HG03460 (cell line): ENCODE results near the gene FGG.
A peak's percentile ranks its signal among the peaks of the same experiment; 100 is the strongest.

Experiments used
- ATAC-seq: cut with Tn5 transposase; IDR thresholded peaks from one replicate; pipeline ENCODE4 v1.9.1; 2021; ENCODE audit not compliant: unreplicated experiment

FGG gene

DNA sequence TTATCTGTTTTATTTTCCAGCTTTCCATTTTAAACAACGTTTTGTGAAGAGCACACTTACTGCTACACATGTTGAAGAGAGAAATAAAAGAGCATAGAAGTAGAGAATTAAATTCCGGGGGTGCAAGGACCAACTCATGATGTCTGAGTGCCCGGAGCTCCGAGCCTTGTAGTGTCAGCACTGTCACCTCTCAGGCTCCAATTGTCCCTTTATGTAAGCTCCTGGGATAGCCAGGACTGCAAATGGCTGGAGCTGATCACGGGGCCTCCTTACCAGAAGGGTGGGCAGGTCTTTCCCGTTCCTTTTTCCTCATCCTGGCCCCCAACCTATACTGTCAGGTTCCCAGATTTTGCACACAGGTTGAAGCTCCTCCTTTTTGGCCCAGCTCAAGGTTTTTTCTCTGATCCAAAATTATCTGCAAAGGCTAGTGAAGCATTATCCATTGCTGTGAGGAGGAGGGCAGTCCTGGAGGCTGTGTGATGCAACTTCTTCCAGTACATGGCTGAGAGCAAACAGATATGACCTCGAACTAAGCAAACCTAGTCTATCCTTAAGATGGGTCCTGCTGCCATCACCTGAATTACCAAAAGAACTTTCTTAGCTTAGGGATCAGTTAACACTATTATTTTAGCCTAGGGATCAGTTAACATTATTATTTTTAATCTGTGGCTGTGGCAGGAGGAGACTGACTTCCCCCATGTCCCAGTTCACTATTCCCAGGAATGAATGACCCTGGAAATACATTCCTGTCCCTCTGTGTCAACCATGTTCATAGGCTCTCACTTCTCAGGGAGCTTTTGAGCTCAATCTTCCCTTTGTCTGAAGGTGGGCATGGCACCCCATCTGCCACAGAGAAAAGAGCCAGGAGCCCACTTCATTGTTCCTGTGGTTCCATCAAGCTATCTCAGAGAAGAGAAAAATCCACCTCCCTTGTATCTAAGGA lies at the start of gene FGG:
Gene FGG, minus strand, starts transcription at position 185 of the 943 bp plus-strand sequence. Its CDS starts 47 bp downstream, at position 138.
- no peak for ATAC-seq

DNA sequence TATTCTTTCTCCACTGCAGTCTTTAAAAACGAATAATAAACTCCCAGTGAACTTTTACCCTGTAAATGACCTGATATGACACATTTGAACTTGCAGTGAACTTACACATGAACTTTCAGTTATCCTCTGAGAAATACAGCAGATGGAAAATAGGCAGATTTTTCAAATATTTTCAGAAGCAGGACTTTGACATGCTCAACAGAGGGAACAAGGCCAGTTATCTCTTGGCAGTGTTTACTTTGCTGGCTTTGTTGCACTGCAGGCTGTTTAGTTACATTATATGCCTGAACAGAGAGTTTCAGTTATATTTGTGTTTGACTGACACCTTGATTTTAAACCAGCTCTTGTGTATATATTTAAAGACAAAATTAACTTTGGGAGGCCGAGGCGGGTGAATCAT lies 47.6 kb upstream of the FGG start:
- no peak for ATAC-seq

GRCh38 chr4:154658680-154659405 lies 46.4 kb upstream of the FGG start:
- no peak for ATAC-seq

GRCh38 chr4:154643493-154643892 lies 31.0 kb upstream of the FGG start:
- ATAC-seq: no peak

GRCh38 chr4:154642373-154643009 lies 30.0 kb upstream of the FGG start:
- no peak for ATAC-seq

- no peak for ATAC-seq
Measured at GRCh38 chr4:154640999-154641398, 28.5 kb upstream of the FGG start.

GRCh38 chr4:154634058-154634457 lies 21.6 kb upstream of the FGG start:
- ATAC-seq: no peak

GRCh38 chr4:154631828-154632227 lies 19.4 kb upstream of the FGG start:
- no peak for ATAC-seq

- no peak for ATAC-seq
Measured at GRCh38 chr4:154630324-154630723, 17.9 kb upstream of the FGG start.

DNA sequence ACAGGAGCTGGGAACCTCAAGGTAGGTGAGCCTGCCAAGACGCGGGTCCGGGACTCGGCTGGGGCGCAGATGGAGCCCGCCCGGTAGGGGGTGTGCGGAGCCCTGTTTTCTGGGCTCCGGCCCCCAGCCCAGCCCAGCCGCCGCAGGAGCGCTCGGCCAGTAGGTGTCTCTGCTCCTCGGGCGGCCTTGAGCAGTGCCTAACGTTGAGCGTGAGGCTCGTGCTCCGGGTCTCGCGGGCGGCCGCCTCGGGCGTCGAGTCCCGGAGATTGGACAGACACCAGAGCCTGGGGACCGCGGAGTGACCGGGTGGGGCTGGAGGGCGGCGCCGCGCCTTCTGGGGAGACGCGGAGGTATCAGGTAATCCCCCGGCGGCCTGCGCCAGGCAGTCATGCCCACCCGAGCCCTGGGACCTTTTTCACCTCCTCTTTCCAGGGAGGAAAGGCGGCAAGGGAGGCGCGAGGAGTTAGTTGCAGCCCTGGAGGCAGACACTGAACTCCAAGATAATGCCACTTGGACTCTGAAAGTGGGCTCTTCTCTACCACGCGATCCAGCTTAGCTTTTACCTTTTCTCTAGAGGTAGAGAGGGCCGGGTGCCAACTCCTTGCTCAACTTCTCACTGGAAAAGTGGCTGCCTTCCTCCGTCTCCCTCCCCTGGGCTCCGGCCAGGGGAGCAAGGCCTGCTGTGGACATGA lies 14.5 kb upstream of the FGG start:
- peak; percentile 93 for ATAC-seq

DNA sequence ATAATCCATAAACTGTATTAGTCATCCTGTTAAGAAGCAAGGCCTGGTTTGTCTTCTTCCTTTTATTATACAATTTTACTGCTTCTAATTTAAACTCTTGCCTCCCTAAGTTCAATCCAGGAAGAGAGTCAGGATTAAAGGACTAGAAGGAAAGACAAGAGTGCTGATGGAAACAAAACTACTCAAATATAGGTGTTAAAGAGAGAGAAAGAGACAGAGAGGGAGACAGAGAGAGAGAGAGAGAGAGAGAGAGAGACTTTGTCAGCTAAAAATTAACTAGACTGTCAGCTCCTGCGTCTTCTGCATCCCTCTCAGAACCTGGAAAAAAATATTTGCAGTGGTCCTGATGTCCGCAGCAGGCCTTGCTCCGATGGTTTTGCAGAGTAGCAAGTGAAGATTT lies 13.5 kb upstream of the FGG start:
- ATAC-seq: no peak

DNA sequence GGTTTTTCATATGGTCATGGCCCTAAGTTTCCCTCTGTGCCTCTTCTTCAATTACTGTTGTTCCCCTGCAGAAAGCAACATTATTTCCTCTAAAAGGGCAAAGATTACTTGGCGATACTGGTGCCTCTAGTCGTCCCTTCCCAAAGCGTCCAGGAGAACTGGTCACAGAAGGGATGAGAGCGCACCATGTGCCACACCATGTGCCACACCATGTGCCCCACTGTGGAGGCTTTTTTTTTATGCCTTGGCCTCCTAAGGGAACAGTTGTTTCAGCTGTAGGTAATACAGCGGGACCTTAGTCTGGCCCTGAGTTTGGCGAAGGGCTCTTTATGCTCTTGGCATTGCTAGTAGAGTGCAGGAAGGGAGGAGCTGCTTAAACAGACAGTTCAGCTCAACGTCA lies 11.5 kb upstream of the FGG start:
- ATAC-seq: no peak

DNA sequence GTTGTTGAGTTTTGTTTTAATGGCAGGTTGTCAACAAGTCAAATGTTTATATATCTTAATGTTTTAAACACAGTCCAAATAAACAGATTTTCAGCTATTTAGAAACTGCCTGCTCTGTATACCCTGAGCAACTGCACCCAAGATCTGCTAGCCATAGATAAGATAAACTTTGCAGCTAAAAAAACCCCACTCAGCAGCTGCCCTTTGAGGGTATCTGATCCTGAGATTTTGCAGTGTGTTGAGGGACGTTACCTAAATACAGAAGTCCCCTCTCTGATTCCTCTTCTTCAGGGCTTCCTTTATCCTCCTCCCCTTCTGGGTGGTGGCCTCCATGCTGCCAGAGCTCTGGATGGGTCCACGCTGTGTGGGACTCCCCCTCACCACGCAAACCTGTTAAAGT lies 11.0 kb upstream of the FGG start:
- ATAC-seq: no peak

GRCh38 chr4:154622598-154622997 lies 10.1 kb upstream of the FGG start:
- peak; percentile 42 for ATAC-seq

DNA sequence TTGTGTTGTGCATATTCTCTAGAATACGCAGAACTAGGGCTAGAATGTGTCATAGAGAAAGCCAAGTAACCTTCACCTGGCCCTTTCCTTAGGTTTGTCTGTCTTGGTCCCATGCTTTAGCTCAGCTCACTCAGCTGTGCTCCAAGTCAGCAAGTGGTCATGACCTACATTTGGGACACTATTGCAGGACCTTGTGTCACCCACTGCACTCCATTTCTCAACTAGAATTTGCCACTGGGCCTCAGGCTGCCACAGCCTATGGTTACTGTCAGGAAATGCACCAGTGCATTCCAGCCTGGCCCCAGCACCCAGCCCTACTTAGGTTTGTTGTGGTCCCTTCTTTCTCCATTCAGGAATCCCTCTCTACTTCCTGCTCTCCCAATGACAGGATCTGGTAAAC lies 7.7 kb upstream of the FGG start:
- no peak for ATAC-seq

DNA sequence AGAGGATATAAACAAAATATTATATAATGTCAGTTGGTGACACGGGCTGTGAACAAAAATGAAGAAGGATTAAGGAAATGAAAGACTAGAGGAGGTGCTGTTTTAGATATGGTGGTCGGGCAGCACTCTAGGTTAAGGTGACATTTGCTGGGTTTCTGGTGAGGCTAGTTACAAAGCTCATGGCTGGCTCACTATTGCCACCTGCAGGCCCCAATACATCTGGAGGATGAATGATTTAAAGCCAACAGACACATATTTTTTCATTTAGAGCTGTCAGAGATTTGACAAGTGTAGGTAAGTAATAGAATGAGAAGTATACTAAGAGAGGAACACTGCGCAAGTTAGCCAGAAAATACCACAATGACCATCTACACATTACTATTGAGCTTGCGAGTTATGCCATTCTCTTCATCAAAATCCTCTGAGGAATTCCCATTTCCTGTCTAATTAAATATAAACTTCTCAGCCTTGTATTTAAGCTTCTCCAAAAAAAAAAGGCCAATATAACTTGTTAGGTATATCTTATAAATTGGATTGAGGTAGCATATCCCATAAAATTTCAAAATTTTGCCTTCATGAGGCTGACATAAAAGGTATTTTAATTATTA lies 6.4 kb upstream of the FGG start:
- ATAC-seq: peak; percentile 61

DNA sequence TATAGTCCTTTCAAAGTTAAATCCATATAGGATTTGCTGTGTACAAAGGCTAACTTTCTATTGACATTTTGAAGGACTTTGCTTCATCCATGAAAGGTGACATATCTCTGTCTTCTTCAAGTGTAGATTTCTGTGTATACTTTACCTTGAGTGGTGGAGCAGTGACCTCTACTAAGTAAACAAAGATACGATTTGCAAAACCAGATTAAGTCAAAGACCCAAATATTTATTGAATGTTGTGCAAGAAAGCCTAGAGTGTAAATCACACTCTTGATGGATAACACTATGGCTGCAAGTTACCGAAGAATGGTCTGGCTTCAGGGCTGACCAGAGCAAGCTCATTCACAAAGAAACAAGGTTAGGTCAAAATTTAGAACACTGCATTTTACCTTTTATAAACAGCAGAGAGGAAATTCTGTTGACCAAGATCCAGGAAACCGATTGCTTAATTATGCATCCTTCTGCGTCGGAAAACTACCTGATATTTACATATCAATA lies 5.4 kb upstream of the FGG start:
- no peak for ATAC-seq

GRCh38 chr4:154616731-154617130 lies 4.3 kb upstream of the FGG start:
- peak; percentile 93 for ATAC-seq

DNA sequence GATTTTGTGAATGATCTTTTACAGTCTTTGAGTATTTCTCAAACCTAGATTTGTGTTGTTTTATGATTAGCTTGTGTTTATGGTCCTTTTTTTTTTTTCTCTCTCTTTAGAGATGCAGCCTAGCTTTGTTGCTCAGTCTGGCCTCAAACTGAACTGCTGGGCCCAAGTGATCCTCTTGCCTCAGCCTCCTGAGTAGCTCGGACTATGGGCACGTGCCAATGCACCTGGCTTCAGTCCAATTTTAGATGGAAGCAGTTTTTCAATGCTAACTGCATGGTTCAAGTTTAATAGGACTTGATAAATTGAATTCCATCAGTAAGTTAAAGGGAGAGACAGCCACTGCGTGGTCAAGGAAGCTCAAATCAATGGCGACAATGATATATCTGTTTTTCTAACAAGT lies 3.8 kb upstream of the FGG start:
- no peak for ATAC-seq

GRCh38 chr4:154615211-154615610 lies 2.8 kb upstream of the FGG start:
- ATAC-seq: no peak
